Naive B cell (primary cell): Measurements from ENCODE around the gene ABHD2. TPM values are rescaled to one million over a fixed set of nuclear protein-coding genes. Genes with fewer than 3 reads are reported as not detected.

Experiments
- ATAC-seq, 2 donors: fragments of 150-1000 bp; cut with Tn5 transposase; 2 replicates each; pipeline ENCODE4 v1.10.0; 2021; ENCODE audit warnings: low read depth in 2 of 2, mild to moderate bottlenecking in 2 of 2, moderate library complexity in 2 of 2
- DNase-seq: peaks from one replicate; pipeline ENCODE4 v3.0.0; 2022
- H3K27ac Mint-ChIP-seq, 6 donors: one replicate each; pipeline ENCODE4 v1.8.0; 2020 to 2022; ENCODE audit warnings: mild to moderate bottlenecking in 6 of 6, mixed read lengths in 6 of 6, moderate library complexity in 5 of 6, inconsistent platforms in 2 of 6
- H3K27me3 Mint-ChIP-seq, 3 donors: one replicate each; pipeline ENCODE4 v1.8.0; 2021 to 2022; ENCODE audit warnings: mixed read lengths in 3 of 3, mild to moderate bottlenecking in 1 of 3
- H3K36me3 Mint-ChIP-seq, 2 donors: one replicate each; pipeline ENCODE4 v1.8.0; 2020 to 2022; ENCODE audit warnings: mixed read lengths in 2 of 2, inconsistent platforms in 1 of 2, mild to moderate bottlenecking in 1 of 2
- H3K4me1 Mint-ChIP-seq, 3 donors: one replicate each; pipeline ENCODE4 v1.8.0; 2020 to 2022; ENCODE audit warnings: mixed read lengths in 3 of 3, inconsistent platforms in 1 of 3, mild to moderate bottlenecking in 1 of 3, moderate library complexity in 1 of 3
- H3K4me3 Mint-ChIP-seq, 8 donors: one replicate each; pipeline ENCODE4 v1.8.0; 2020 to 2022; ENCODE audit warnings: mild to moderate bottlenecking in 8 of 8, mixed read lengths in 8 of 8, moderate library complexity in 8 of 8, inconsistent platforms in 2 of 8
- H3K9me3 Mint-ChIP-seq, 7 donors: one replicate each; pipeline ENCODE4 v1.8.0; 2020 to 2022; ENCODE audit warnings: mixed read lengths in 7 of 7, mild to moderate bottlenecking in 5 of 7, inconsistent platforms in 2 of 7, moderate library complexity in 1 of 7
- polyA plus RNA-seq, 6 donors: library from polyadenylated mRNA; unstranded; fragments of 300-500 nt; fragmentation: Illumina TruSeq; gene quantifications; one replicate each; pipeline ENCODE4 v1.2.3, GENCODE V29; 2021; ENCODE audit warnings: low read depth in 6 of 6

ABHD2 gene
- polyA plus RNA-seq, 6 donors from 2014 or later: 5.4 to 17.6 (median 12.1) TPM

DNA sequence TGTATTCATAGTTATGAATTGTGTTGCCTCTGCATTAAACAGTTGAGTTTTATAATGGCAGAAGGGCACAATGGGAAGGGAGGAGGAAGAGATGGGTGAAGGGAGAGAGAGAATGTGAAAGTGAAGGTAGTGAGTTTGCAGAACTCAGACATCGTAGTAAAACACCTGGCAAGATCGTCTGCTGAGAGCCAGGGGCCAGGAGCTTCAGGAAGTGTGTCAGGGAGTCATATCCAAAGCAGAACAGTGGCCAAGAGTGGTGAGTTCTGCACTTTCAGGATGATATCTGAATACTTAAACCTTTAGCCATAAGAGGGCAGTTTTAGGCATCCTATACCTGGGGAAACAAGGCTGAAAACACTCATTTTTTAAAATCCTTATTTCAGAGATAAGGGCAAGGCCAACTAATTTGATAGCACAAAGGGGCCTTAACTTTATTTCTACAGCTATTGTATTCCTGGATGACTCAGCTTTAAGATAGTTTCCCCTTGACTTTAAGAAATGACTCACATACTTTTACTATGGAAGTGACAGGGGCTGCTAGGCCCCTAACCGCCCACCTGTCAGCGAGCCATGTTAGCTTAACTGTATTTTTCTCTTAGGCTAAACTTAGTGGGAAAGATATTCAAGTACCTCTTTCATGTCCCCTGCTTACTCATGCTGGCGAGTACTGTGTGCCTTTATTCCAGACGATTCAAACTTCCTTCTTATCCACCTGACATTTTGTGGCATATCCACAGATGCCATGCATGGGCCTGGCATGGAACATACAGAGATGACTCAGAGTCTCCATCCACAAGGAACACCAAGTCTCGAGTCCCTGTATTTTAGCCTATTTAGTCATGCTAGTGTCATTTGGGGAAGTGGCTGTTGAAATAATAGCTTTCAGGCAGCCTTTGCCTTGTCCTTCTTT lies 79.3 kb downstream of the ABHD2 start:
- H3K36me3 Mint-ChIP-seq: no peaks in the 10 kb centered on the region
- no peaks in the 10 kb centered on the region for H3K9me3 Mint-ChIP-seq
- DNase-seq (no peak), ATAC-seq (no peak)
- H3K4me3 Mint-ChIP-seq: no peak overlapping the region
- H3K27me3 Mint-ChIP-seq: no peaks in the 10 kb centered on the region
- peak overlapping the region in 3 of 6 donors; percentile 13 to 49 (median 33) for H3K27ac Mint-ChIP-seq
- H3K4me1 Mint-ChIP-seq: peaks cover 4 to 5% (median 4%) of the 10 kb centered on the region in 3 donors

DNA sequence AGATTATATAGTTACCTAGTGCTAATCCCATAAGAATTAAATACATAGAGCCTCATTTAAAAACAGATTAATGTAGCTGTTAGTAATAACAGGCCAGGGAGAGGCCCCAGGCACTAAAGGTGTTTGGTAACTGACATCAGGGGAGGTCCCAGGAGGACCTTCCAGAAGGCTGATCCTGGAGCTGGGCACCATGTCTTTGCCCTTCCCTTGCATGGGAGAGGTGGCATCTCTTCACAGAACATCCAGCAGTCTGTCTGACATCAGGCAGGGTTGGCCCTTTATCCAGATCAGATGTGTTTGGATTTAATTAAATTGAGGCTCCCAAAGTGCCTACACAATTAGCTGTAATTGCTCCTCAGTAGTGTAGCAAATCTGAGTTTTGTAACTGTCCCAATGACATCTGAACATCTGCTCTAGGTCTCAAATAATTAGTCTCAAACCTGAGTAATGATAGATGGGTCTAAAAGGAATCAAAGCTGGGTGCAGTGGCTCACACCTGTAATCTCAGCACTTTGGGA lies 80.1 kb downstream of the ABHD2 start:
- H3K4me1 Mint-ChIP-seq: peaks cover 4 to 5% (median 4%) of the 10 kb centered on the region in 3 donors
- DNase-seq (no peak), ATAC-seq (no peak)
- H3K27ac Mint-ChIP-seq: peak overlapping the region in 2 of 6 donors; percentile 33
- H3K4me3 Mint-ChIP-seq: no peak overlapping the region
- H3K36me3 Mint-ChIP-seq: no peaks in the 10 kb centered on the region
- H3K27me3 Mint-ChIP-seq: no peaks in the 10 kb centered on the region
- H3K9me3 Mint-ChIP-seq: no peaks in the 10 kb centered on the region

DNA sequence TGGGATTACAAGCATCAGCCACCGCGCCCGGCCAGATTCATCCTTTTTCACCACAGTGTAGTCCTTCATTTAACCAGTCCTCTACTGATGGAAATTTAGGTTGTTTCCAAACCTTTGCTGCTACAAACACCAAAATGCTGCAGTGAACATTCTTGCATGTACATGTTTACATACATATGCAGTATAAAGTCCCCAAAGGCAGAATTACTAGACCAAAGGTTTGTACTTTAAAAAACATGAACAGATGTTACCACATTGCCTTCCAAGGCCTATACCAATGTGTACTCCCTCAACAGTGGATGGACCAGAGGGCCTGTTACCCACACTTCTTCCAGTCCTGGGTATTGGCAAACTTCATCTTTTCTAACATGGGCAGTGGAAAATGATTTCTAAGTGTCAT lies 82.1 kb downstream of the ABHD2 start:
- no peak overlapping the region for H3K4me3 Mint-ChIP-seq
- no peaks in the 10 kb centered on the region for H3K9me3 Mint-ChIP-seq
- peak overlapping the region in 1 of 6 donors; percentile 39 for H3K27ac Mint-ChIP-seq
- H3K4me1 Mint-ChIP-seq: peaks cover 4 to 5% (median 4%) of the 10 kb centered on the region in 3 donors
- DNase-seq: no peak
- no peaks in the 10 kb centered on the region for H3K27me3 Mint-ChIP-seq
- no peak for ATAC-seq
- no peaks in the 10 kb centered on the region for H3K36me3 Mint-ChIP-seq

DNA sequence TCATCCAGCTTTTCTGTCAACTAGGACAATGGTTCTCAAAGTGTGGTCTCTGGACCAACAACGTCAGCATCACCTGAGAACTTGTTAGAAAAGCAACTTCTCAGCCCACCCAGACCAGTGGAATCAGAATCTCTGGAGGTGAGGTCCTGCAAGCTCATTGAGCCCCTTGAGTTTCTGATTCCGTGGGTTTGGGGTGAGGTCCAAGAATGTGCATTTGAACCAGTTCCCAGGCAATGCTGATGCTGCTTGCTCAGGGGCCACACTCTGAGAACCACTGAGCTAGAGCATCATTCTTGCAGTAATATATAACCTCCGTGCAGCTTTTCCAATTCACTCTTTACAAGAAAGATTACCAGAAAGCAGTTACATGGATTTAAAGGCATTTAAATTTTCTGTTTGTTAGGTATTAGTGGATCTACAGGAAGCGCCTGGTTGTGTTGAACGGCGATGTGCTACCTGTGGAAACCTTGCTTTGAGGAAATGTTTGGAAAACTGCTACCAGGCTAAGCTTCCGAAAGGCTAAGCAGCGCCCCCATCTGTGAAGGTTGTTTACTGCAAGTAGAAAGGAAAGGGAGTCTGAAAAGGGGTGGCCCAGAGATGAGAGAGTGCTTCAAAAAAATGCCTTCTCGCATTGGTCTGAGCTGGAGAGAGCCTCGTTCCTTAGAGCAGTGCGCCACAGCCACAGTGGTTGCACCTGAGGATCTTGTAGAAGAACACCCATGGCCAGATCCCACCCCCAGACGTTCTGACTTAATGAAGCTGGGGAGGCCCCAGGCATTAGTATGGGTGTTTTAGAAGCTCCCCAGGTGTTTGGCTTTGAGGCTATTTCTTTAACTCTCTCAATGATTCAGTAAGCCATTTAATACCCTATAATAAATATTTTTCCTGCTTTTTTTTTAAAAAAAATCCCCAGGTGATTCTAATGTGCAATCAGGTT lies 83.1 kb downstream of the ABHD2 start:
- no peaks in the 10 kb centered on the region for H3K9me3 Mint-ChIP-seq
- ATAC-seq: no peak
- no peak overlapping the region for H3K4me3 Mint-ChIP-seq
- H3K27me3 Mint-ChIP-seq: no peaks in the 10 kb centered on the region
- H3K27ac Mint-ChIP-seq: peak overlapping the region in 2 of 6 donors; percentile 29 to 70
- peaks cover 4 to 5% (median 4%) of the 10 kb centered on the region in 3 donors for H3K4me1 Mint-ChIP-seq
- H3K36me3 Mint-ChIP-seq: peaks cover 2 to 3% of the 10 kb centered on the region in 2 donors
- DNase-seq: no peak

DNA sequence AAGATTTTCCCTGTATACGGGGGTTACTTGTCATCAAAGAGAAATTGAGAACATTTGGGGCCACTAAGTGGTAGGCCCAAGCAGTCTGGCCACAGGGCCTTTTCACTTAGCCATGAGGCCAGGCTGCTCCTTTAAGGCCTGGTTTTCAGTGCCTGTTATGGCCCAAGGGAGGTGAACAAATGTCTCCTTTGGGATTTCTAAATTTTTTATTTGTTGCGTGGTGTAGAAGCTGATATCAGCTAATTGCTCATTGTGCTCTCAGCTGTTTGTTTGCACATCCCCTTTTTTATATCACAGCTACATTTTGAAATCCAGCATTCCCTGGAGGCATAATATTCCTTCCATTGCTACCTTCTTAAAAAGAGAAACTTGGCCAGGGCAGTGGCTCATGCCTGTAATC lies 84.7 kb downstream of the ABHD2 start:
- H3K9me3 Mint-ChIP-seq: no peaks in the 10 kb centered on the region
- DNase-seq: no peak
- H3K27ac Mint-ChIP-seq: no peak overlapping the region
- H3K4me1 Mint-ChIP-seq: no peaks in the 10 kb centered on the region
- H3K27me3 Mint-ChIP-seq: no peaks in the 10 kb centered on the region
- H3K36me3 Mint-ChIP-seq: peaks cover 5 to 7% of the 10 kb centered on the region in 2 donors
- ATAC-seq: no peak
- H3K4me3 Mint-ChIP-seq: peak overlapping the region in 1 of 8 donors; percentile 52

DNA sequence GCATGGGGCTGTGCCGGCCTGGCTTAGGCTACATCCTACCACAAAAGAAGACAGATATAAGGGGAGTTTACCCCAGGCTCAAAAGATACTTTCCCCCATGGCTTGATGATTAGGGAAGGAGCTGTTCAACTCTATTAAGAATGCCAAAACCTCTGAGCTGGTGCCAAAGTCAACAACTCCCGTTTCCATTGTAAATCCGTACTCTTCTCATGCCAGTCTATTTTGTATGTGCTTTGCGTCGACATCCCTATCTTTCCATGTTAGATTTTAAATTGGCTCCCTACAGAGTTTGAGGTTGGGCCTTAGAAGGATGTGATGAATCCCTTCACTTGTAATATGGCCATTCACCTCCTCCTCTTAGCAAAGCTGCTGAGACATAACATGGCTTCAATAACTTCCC lies 86.2 kb downstream of the ABHD2 start:
- H3K36me3 Mint-ChIP-seq: peaks cover 5 to 7% of the 10 kb centered on the region in 2 donors
- DNase-seq: no peak
- H3K4me1 Mint-ChIP-seq: no peaks in the 10 kb centered on the region
- H3K27me3 Mint-ChIP-seq: no peaks in the 10 kb centered on the region
- peak overlapping the region in 2 of 6 donors; percentile 17 to 19 for H3K27ac Mint-ChIP-seq
- no peak for ATAC-seq
- H3K9me3 Mint-ChIP-seq: no peaks in the 10 kb centered on the region
- H3K4me3 Mint-ChIP-seq: no peak overlapping the region

DNA sequence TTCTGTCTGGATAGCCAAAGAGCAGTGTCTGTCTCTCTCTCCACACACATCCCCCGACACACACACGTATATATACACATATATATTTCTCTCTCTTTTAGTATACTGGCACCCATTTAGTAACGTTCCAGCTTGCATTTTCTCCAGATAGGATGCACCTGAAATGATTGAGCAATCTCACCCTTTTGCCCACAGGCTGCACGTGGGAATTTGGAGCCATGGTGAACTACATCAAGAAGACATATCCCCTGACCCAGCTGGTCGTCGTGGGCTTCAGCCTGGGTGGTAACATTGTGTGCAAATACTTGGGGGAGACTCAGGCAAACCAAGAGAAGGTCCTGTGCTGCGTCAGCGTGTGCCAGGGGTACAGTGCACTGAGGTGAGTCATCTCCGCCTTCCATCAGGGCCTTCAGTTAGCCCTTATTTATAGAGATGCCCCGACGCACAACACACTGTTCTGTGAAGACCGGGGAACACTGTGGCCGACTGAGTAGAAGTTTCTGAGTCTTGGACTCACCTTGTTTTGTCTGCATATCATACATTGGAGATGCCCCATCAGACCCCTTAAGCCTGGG lies 87.4 kb downstream of the ABHD2 start:
- Mint-ChIP-seq H3K27me3 (no peaks in the 10 kb centered on the region), H3K4me1 (no peaks in the 10 kb centered on the region), H3K4me3 (no peak overlapping the region), H3K27ac (no peak overlapping the region), H3K36me3 (peaks cover 5 to 7% of the 10 kb centered on the region in 2 donors), H3K9me3 (no peaks in the 10 kb centered on the region)
- ATAC-seq: no peak
- DNase-seq: no peak

DNA sequence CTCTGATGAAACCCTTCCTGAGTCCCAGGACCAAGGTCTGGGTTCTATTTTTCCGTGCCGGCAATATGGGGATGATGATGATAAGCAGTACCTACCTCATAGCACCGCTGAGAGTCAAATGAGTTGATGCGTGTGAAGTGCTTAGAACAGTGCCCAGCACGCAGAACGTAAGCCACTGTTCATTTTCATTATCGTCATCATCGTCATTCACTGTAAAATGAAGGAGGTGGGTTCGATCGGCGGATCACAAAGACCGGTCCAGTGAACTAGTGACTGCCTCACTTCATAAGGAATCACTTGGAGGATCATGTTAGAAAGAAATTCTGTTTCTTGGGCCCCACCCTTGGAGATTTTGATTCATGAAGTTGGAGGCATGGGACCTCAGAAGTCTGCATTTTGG lies 88.9 kb downstream of the ABHD2 start:
- DNase-seq (no peak), ATAC-seq (no peak)
- Mint-ChIP-seq H3K4me1 (no peaks in the 10 kb centered on the region), H3K4me3 (no peak overlapping the region), H3K36me3 (peaks cover 7 to 10% of the 10 kb centered on the region in 2 donors), H3K27me3 (no peaks in the 10 kb centered on the region), H3K9me3 (no peaks in the 10 kb centered on the region), H3K27ac (no peak overlapping the region)

DNA sequence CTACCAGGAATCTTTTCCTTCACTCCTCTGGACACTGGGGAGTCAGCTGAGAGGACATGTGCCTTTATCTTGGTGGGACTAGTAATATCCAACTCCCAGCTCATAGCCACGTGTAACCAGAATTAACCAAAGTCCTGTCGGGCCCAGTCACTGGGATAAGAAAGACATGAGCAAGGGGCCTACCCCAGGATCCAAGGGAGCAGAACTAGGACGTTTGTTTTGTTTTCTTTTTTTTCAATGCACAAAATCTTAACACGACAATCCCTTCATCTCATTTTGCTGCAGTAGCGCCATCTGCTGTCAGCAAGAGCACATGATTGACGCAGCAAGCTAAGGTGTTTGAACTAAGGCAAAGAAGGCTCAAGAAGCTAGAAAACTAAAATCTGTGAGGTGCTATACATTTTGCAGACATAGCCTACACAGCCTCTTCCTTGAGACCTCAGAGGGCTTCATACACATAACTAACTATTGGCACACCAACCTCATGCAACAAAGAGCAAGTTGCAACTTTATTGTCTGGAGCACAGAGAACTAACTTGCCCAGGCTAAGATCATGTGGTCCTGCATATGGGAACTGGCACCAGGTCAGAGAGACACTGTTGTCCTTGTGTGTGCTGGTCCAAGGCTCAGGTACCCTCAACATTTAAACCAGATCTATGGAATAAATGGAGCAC lies 89.5 kb downstream of the ABHD2 start:
- H3K4me3 Mint-ChIP-seq: no peak overlapping the region

DNA sequence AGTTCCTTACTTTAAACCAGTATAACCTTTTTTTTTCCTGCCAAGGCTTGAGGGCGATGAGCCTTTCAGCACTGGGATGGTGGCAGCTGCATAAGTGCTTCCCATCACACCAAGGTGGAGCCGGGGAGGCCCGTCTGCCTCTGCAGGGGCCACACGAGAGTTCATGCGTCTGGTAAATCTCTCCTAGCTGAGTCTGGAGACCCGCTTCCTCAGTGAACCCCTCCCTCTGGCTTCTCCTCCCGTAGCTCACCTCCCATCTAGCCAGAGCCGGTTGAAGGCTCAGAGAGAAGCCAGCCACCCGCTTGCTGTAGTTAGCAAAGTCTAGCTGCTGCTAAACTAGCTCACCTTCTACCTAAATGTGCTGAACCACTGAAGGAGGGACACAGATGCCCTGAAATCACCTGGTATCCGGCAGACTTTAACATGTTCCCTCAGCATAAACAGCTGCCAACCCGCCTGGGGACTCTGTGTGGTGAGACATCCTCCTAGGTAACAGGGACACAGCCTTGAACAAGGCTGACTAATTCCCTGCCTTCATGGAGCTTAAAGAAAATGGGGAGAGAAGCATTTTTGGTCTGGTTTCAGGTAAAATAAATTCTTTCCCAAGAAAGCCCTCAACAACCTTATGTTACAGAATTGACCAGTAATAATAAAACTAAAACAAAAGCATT lies 90.2 kb downstream of the ABHD2 start:
- Mint-ChIP-seq H3K9me3 (no peaks in the 10 kb centered on the region), H3K27me3 (no peaks in the 10 kb centered on the region), H3K27ac (peak overlapping the region in 1 of 6 donors; percentile 3), H3K36me3 (peaks cover 7 to 10% of the 10 kb centered on the region in 2 donors), H3K4me1 (no peaks in the 10 kb centered on the region), H3K4me3 (no peak overlapping the region)
- ATAC-seq (no peak), DNase-seq (no peak)

More for the DNA sequence above, 89.5 kb downstream of the ABHD2 start:
- Mint-ChIP-seq H3K36me3 (peaks cover 7 to 10% of the 10 kb centered on the region in 2 donors), H3K27me3 (no peaks in the 10 kb centered on the region), H3K4me1 (no peaks in the 10 kb centered on the region), H3K27ac (peak overlapping the region in 1 of 6 donors; percentile 76), H3K9me3 (no peaks in the 10 kb centered on the region)
- ATAC-seq (no peak), DNase-seq (peak; percentile 20)

DNA sequence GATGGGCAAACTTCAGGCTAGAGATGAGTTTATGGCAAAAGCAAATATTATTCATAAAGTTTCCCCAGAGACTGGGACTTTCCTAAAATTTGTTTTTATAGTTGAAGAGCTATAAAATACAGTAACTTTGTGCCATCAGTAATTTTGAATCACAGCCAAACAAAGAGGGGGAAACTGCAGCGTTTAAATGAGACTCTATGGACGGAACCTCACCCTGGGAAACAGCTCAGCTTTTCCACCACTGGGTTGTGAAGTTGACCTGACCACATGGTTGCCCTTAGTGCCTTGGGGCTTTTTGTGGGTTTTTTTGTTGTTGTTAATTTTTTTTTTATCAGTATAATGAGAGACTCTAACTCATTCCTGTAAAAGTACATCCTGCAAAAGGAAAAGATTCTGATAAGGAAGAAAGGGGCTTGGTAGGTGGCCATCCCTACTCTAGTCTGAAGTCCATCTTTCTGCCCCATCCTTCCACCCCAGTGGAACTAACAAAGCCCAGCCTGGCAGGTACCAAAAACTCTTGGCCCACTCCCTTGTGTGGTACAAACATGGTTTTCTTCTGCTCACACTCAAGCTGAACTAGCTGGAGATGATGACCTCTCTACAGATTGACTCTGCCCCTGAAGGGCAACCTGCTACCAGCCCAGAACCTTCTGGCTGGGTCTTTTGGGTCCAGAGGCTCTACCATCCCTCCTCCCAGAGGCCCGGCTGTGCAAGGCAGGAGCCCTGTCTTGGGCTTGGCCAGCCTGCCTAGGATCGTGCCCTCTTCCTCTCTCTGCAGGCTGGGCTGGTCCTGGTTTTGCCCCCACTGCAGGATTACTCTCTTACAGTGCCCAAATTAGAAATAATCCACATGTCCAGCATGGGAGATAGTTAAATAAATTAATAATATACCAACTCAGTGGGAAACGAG lies 92.0 kb downstream of the ABHD2 start:
- H3K36me3 Mint-ChIP-seq: peaks cover 10 to 15% of the 10 kb centered on the region in 2 donors
- no peaks in the 10 kb centered on the region for H3K4me1 Mint-ChIP-seq
- no peaks in the 10 kb centered on the region for H3K9me3 Mint-ChIP-seq
- H3K27ac Mint-ChIP-seq: no peak overlapping the region
- H3K4me3 Mint-ChIP-seq: no peak overlapping the region
- no peaks in the 10 kb centered on the region for H3K27me3 Mint-ChIP-seq
- ATAC-seq: no peak
- DNase-seq: no peak
